Stomach (tissue), 9 donors: ENCODE data around the gene TNRC6B. TPM values are rescaled to one million over a fixed set of nuclear protein-coding genes. Genes with fewer than 3 reads are reported as not detected.

Experiments
- DNase-seq, 2 donors: peaks; one replicate each; pipeline versions ENCODE4 v3.0.0 to v3.0.0-alpha.2; 2013 to 2019
- H3K27ac ChIP-seq, 5 donors: fragments of 200-600 bp in 4 of 5; sonication (generic) in 4 of 5; one replicate each; pipeline ENCODE4 v1.5.1; 2013 to 2019; ENCODE audit warnings: mild to moderate bottlenecking in 1 of 5, moderate library complexity in 1 of 5
- H3K27me3 ChIP-seq, 3 donors: fragments of 200-600 bp; sonication (generic); one replicate each; pipeline ENCODE4 v1.5.1; 2017 to 2019; ENCODE audit warnings: mixed run types in 1 of 3
- H3K36me3 ChIP-seq, 4 donors: fragments of 200-600 bp; sonication (generic); 1 replicate in 3 of 4; 2 replicates in 1 of 4; pipeline ENCODE4 v1.5.1; 2016 to 2019
- H3K4me1 ChIP-seq, 4 donors: fragments of 200-600 bp; sonication (generic); one replicate each; pipeline ENCODE4 v1.5.1; 2016 to 2019
- H3K4me3 ChIP-seq, 4 donors: fragments of 200-600 bp; sonication (generic) in 3 of 4; one replicate each; pipeline ENCODE4 v1.5.1; 2016 to 2019; ENCODE audit warnings: mild to moderate bottlenecking in 1 of 4
- H3K9me3 ChIP-seq, 4 donors: fragments of 200-600 bp; sonication (generic); one replicate each; pipeline ENCODE4 v1.5.1; 2016 to 2019
- CTCF ChIP-seq, 7 experiments: fragments of 450-650 bp in 4 of 7; fragments of 200-600 bp in 3 of 7; sonication (generic) in 3 of 7; IDR thresholded peaks; one replicate each; pipeline ENCODE4 v1.5.1; 2016 to 2019; ENCODE audit warnings: antibody characterized with exemption in 7 of 7, control low read depth in 2 of 7, mild to moderate bottlenecking in 1 of 7
- EP300 ChIP-seq: sonication (generic); formaldehyde crosslinking; IDR thresholded peaks from one replicate; pipeline ENCODE4 v1.6.1; 2017; ENCODE audit warnings: antibody characterized with exemption
- POLR2A ChIP-seq, 4 donors: fragments of 450-650 bp; IDR thresholded peaks; one replicate each; pipeline ENCODE4 v1.6.1; 2016; ENCODE audit warnings: antibody characterized with exemption in 4 of 4, control low read depth in 2 of 4, mild to moderate bottlenecking in 1 of 4, moderate library complexity in 1 of 4
- POLR2AphosphoS5 ChIP-seq, 3 donors: sonication (generic); formaldehyde crosslinking; IDR thresholded peaks; one replicate each; pipeline ENCODE4 v1.6.1; 2016; ENCODE audit warnings: antibody characterized with exemption in 3 of 3
- WGBS, 5 donors: extraction: QIAGEN DNeasy Blood & Tissue Kit in 3 of 5; methylation state at CpG; one replicate each; pipeline versions ENCODE4 v1.1.5 to v1.1.7; 2013 to 2018; 5-methylcytosine and 5-hydroxymethylcytosine counted together
- intact Hi-C: fragments of 100-400 bp; cut with DNase I; formaldehyde crosslinking; loops from one replicate; pipeline ENCODE4 v1.15.1; 2023; ENCODE audit warnings: low total_unique reads
- polyA plus RNA-seq, 3 donors: library from polyadenylated mRNA; stranded (reverse); fragments of 200-250 nt; gene quantifications; one replicate each; pipeline ENCODE4 v1.2.3, GENCODE V29; 2013
- total RNA-seq, 5 donors: library from RNA; depleted of rRNA; stranded (reverse); fragments of >200 nt; gene quantifications; one replicate each; pipeline versions ENCODE4 v1.1.0 to v1.2.3, GENCODE V29; 2014 to 2016
- donor health status: healthy with polysubstance abuse.
- donor health status: Bipolar disorder and iron deficiency.
- donor health status: healthy.

TNRC6B gene
- total and polyA plus RNA-seq, 8 donors, result 0.88 to 316 (median 18.0) TPM

- H3K27me3 ChIP-seq, result no peaks in the 10 kb centered on the region
- TF ChIP-seq CTCF (IDR thresholded peaks at IDR 0.05), result no peak
- TF ChIP-seq POLR2A (IDR thresholded peaks at IDR 0.05), result no peak
- no peak for TF ChIP-seq EP300
- no peak for TF ChIP-seq POLR2AphosphoS5 (IDR thresholded peaks at IDR 0.05)
- peaks cover 7 to 59% (median 43%) of the 10 kb centered on the region in 4 donors for H3K36me3 ChIP-seq
- H3K4me3 ChIP-seq, result no peak overlapping the region
- intact Hi-C loops, result no loop called here
- DNase-seq, result no peak
- 64 to 72% (median 68%) methylated on average over 9 of the region's 9 CpGs for WGBS, 5 donors
- no peaks in the 10 kb centered on the region for H3K9me3 ChIP-seq
- H3K4me1 ChIP-seq, result peaks cover 0 to 20% (median 6%) of the 10 kb centered on the region in 4 donors
- no peak overlapping the region for H3K27ac ChIP-seq
These were observed 151.1 kb downstream of the TNRC6B start for GRCh38 chr22:40328546-40329456.

- H3K9me3 ChIP-seq, result no peaks in the 10 kb centered on the region
- H3K4me1 ChIP-seq, result peaks cover 0 to 15% (median 6%) of the 10 kb centered on the region in 4 donors
- 71 to 86% (median 76%) methylated on average over 9 of the region's 9 CpGs for WGBS, 5 donors
- H3K27ac ChIP-seq, result no peak overlapping the region
- no peaks in the 10 kb centered on the region for H3K27me3 ChIP-seq
- no peak overlapping the region for H3K4me3 ChIP-seq
- no peak for DNase-seq
- intact Hi-C loops, result no loop called here
- H3K36me3 ChIP-seq, result peaks cover 7 to 59% (median 38%) of the 10 kb centered on the region in 4 donors
- TF ChIP-seq POLR2AphosphoS5 (IDR thresholded peaks at IDR 0.05) (no peak), EP300 (no peak), CTCF (IDR thresholded peaks at IDR 0.05) (no peak), POLR2A (IDR thresholded peaks at IDR 0.05) (no peak)
These were observed 151.7 kb downstream of the TNRC6B start for GRCh38 chr22:40329466-40329865.

GRCh38 chr22:40330086-40330485 lies 152.4 kb downstream of the TNRC6B start:
- no peak overlapping the region for H3K4me3 ChIP-seq
- H3K4me1 ChIP-seq, result peaks cover 0 to 15% (median 6%) of the 10 kb centered on the region in 4 donors
- H3K9me3 ChIP-seq, result no peaks in the 10 kb centered on the region
- TF ChIP-seq EP300 (no peak), CTCF (IDR thresholded peaks at IDR 0.05) (no peak), POLR2AphosphoS5 (IDR thresholded peaks at IDR 0.05) (no peak), POLR2A (IDR thresholded peaks at IDR 0.05) (no peak)
- H3K27ac ChIP-seq, result no peak overlapping the region
- peaks cover 7 to 57% (median 32%) of the 10 kb centered on the region in 4 donors for H3K36me3 ChIP-seq
- intact Hi-C loops, result no loop called here
- no peak for DNase-seq
- no peaks in the 10 kb centered on the region for H3K27me3 ChIP-seq
- WGBS, 5 donors, result 82 to 94% (median 87%) methylated on average over 4 of the region's 4 CpGs

- Histone ChIP-seq H3K27me3 (no peaks in the 10 kb centered on the region), H3K36me3 (peaks cover 2 to 52% (median 27%) of the 10 kb centered on the region in 4 donors), H3K9me3 (no peaks in the 10 kb centered on the region), H3K4me1 (peaks cover 0 to 15% (median 6%) of the 10 kb centered on the region in 4 donors), H3K27ac (no peak overlapping the region), H3K4me3 (no peak overlapping the region)
- no peak for TF ChIP-seq CTCF (IDR thresholded peaks at IDR 0.05)
- no peak for TF ChIP-seq POLR2A (IDR thresholded peaks at IDR 0.05)
- intact Hi-C loops, result no loop called here
- 76 to 82% (median 77%) methylated on average over 10 of the region's 10 CpGs for WGBS, 5 donors
- DNase-seq, result no peak
These were observed 152.9 kb downstream of the TNRC6B start for GRCh38 chr22:40330615-40331014.
